Ishikawa (cell line): Measurements from ENCODE around the gene AIG1.

Source experiments
- CEBPB ChIP-seq: IDR thresholded peaks from 2 replicates; pipeline ENCODE4 v1.6.1; 2012
- EGR1 ChIP-seq: IDR thresholded peaks from 2 replicates; pipeline ENCODE4 v1.6.1; 2012
- EP300 ChIP-seq: IDR thresholded peaks from 2 replicates; pipeline ENCODE4 v1.6.1; 2012; ENCODE audit warnings: borderline replicate concordance
- FOXM1 ChIP-seq: IDR thresholded peaks from 2 replicates; pipeline ENCODE4 v1.6.1; 2012; ENCODE audit warnings: low read depth, borderline replicate concordance
- MAX ChIP-seq: IDR thresholded peaks from 2 replicates; pipeline ENCODE4 v1.6.1; 2012
- RAD21 ChIP-seq: IDR thresholded peaks from 2 replicates; pipeline ENCODE4 v1.6.1; 2012; ENCODE audit warnings: low read depth
- REST ChIP-seq: IDR thresholded peaks from 2 replicates; pipeline ENCODE4 v1.6.1; 2012; ENCODE audit warnings: low read depth, mild to moderate bottlenecking
- TCF12 ChIP-seq: IDR thresholded peaks from 2 replicates; pipeline ENCODE4 v1.6.1; 2012; ENCODE audit warnings: low read depth

- TF ChIP-seq FOXM1 (no peak), RAD21 (no peak), CEBPB (no peak), EP300 (no peak), EGR1 (no peak), MAX (no peak), TCF12 (no peak), REST (no peak)
These were observed 240.5 kb downstream of the AIG1 start for GRCh38 chr6:143301188-143301587.
